Tibial nerve (tissue), 4 donors: Measurements from ENCODE around the gene ISL2. TPM values are rescaled to one million over a fixed set of nuclear protein-coding genes. Genes with fewer than 3 reads are reported as not detected.

ENCODE experiments used
- DNase-seq, 2 donors: peaks; one replicate each; pipeline ENCODE4 v3.0.0-alpha.2; 2019; ENCODE audit warnings: low spot score in 2 of 2
- H3K27ac ChIP-seq, 4 donors: fragments of 200-600 bp; sonication (generic) in 3 of 4; one replicate each; pipeline ENCODE4 v1.5.1; 2017 to 2019; ENCODE audit warnings: mild to moderate bottlenecking in 1 of 4
- H3K27me3 ChIP-seq, 2 donors: fragments of 200-600 bp; sonication (generic) in 1 of 2; one replicate each; pipeline versions ENCODE4 v1.5.1 to v1.6.0; 2017 to 2019
- H3K36me3 ChIP-seq, 3 donors: fragments of 200-600 bp; sonication (generic); one replicate each; pipeline ENCODE4 v1.5.1; 2018 to 2019
- H3K4me1 ChIP-seq, 4 donors: fragments of 200-600 bp; sonication (generic) in 3 of 4; one replicate each; pipeline ENCODE4 v1.5.1; 2017 to 2019
- H3K4me3 ChIP-seq, 4 donors: fragments of 200-600 bp; sonication (generic) in 3 of 4; one replicate each; pipeline ENCODE4 v1.5.1; 2017 to 2019; ENCODE audit warnings: mild to moderate bottlenecking in 1 of 4, moderate library complexity in 1 of 4
- H3K9me3 ChIP-seq, 4 donors: fragments of 200-600 bp; sonication (generic) in 3 of 4; one replicate each; pipeline ENCODE4 v1.5.1; 2017 to 2019
- EP300 ChIP-seq, 2 donors: sonication (generic); formaldehyde crosslinking; IDR thresholded peaks; one replicate each; pipeline ENCODE4 v1.6.1; 2017; ENCODE audit warnings: antibody characterized with exemption in 2 of 2, mild to moderate bottlenecking in 1 of 2
- POLR2A ChIP-seq, 2 donors: fragments of 450-650 bp; IDR thresholded peaks; one replicate each; pipeline ENCODE4 v1.6.1; 2017; ENCODE audit warnings: antibody characterized with exemption in 2 of 2, mild to moderate bottlenecking in 2 of 2, moderate library complexity in 2 of 2
- WGBS, 2 donors: methylation state at CpG; one replicate each; pipeline ENCODE4 v1.1.5; 2018; 5-methylcytosine and 5-hydroxymethylcytosine counted together
- total RNA-seq, 4 donors: library from RNA; depleted of rRNA; stranded (reverse); fragments of >200 nt; gene quantifications; one replicate each; pipeline ENCODE4 v1.1.0, GENCODE V29; 2016
- TF ChIP-seq, protein P1 (sequence below), 5 experiments: fragments of 200-600 bp in 3 of 5; fragments of 450-650 bp in 2 of 5; sonication (generic) in 3 of 5; IDR thresholded peaks; one replicate each; pipeline ENCODE4 v1.5.1; 2016 to 2019; ENCODE audit warnings: antibody characterized with exemption in 5 of 5, mild to moderate bottlenecking in 3 of 5, moderate library complexity in 2 of 5

The ISL2 gene
- total RNA-seq, 4 donors from 2014 or later: not detected

GRCh38 chr15:76377751-76378150 is 41.2 kb downstream of the ISL2 start:
- H3K4me1 ChIP-seq: no peaks in the 10 kb centered on the region
- no peak for TF ChIP-seq POLR2A (IDR thresholded peaks at IDR 0.05)
- TF ChIP-seq, protein P1, sequence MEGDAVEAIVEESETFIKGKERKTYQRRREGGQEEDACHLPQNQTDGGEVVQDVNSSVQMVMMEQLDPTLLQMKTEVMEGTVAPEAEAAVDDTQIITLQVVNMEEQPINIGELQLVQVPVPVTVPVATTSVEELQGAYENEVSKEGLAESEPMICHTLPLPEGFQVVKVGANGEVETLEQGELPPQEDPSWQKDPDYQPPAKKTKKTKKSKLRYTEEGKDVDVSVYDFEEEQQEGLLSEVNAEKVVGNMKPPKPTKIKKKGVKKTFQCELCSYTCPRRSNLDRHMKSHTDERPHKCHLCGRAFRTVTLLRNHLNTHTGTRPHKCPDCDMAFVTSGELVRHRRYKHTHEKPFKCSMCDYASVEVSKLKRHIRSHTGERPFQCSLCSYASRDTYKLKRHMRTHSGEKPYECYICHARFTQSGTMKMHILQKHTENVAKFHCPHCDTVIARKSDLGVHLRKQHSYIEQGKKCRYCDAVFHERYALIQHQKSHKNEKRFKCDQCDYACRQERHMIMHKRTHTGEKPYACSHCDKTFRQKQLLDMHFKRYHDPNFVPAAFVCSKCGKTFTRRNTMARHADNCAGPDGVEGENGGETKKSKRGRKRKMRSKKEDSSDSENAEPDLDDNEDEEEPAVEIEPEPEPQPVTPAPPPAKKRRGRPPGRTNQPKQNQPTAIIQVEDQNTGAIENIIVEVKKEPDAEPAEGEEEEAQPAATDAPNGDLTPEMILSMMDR (IDR thresholded peaks at IDR 0.05): no peak
- no peak overlapping the region for H3K4me3 ChIP-seq
- peaks cover 0 to 43% (median 0%) of the 10 kb centered on the region in 3 donors for H3K36me3 ChIP-seq
- DNase-seq: no peak
- H3K9me3 ChIP-seq: no peaks in the 10 kb centered on the region
- no peak overlapping the region for H3K27ac ChIP-seq
- no peaks in the 10 kb centered on the region for H3K27me3 ChIP-seq

DNA sequence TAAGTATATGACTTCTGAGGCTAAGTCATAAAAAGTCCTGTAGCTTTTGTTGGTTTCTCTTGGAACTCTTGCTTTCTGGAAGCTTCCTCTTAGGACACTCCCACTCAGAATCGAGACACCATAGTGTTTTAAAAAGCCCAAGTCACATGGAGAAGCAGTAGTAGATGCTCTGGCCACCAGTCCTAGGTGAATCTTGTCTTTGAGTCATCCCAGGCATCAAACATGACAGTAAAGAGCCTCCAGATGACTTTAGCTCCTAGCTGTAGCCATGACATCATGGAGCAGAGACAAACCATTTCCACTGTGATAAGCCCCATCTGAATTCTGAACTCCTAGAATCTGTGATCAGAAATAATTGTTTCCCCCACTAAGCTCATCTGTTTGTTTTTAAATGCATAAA is 42.1 kb downstream of the ISL2 start:
- no peaks in the 10 kb centered on the region for H3K4me1 ChIP-seq
- no peaks in the 10 kb centered on the region for H3K9me3 ChIP-seq
- no peak for DNase-seq
- peaks cover 0 to 35% (median 0%) of the 10 kb centered on the region in 3 donors for H3K36me3 ChIP-seq
- WGBS, 2 donors: 94 to 100% methylated on average over 1 of the region's 1 CpG
- H3K27me3 ChIP-seq: no peaks in the 10 kb centered on the region
- no peak overlapping the region for H3K27ac ChIP-seq
- H3K4me3 ChIP-seq: no peak overlapping the region
- TF ChIP-seq POLR2A (IDR thresholded peaks at IDR 0.05) (no peak), EP300 (IDR thresholded peaks at IDR 0.05) (no peak)
- TF ChIP-seq, protein P1 (IDR thresholded peaks at IDR 0.05): no peak

DNA sequence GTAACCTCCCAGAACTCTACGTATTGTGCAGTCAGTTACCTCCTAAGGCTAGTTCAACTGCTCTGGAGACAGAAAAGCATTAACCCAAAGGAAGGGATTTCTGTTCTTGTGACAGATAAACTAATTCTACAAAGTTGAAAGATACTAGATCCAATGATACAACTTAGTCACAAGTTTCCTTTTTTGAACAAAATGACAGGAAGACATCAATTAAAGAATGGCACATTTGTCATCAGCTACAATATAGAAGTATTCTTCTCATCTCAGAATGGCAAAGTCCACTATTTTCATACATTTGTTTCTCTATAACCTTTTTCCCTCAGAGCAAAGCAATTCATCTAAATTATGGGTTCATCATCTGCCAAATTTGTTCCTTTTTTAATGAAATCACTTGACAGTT is 43.7 kb downstream of the ISL2 start:
- Histone ChIP-seq H3K27ac (no peak overlapping the region), H3K9me3 (no peaks in the 10 kb centered on the region), H3K4me1 (no peaks in the 10 kb centered on the region), H3K27me3 (no peaks in the 10 kb centered on the region), H3K4me3 (no peak overlapping the region), H3K36me3 (peaks cover 0 to 22% (median 0%) of the 10 kb centered on the region in 3 donors)
- WGBS, 2 donors: 96 to 97% methylated on average over 1 of the region's 1 CpG
- no peak for DNase-seq
- TF ChIP-seq, protein P1 (IDR thresholded peaks at IDR 0.05): no peak
- TF ChIP-seq EP300 (IDR thresholded peaks at IDR 0.05) (no peak), POLR2A (IDR thresholded peaks at IDR 0.05) (no peak)

DNA sequence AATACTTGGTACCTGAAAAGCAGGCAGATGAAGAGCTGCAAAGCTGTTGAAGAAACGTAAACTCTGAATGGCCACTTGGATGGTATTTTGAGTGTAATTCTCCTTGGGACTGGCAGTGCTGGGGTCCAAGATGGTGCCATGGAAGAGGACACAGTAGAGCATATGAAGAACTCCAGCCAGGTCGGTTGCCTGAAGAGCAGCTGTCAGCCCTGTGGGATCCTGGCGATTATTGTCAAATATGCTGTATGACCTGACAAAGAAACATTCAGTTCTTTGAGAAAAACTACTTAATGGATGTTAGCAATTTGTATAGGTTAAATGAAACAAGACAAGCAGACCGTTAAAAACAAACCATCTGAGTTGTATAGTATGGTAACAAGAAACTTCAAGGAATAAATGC is 44.8 kb downstream of the ISL2 start:
- no peak overlapping the region for H3K27ac ChIP-seq
- no peaks in the 10 kb centered on the region for H3K4me1 ChIP-seq
- no peaks in the 10 kb centered on the region for H3K9me3 ChIP-seq
- WGBS, 2 donors: 81 to 87% methylated on average over 4 of the region's 4 CpGs
- peaks cover 0 to 20% (median 0%) of the 10 kb centered on the region in 3 donors for H3K36me3 ChIP-seq
- no peaks in the 10 kb centered on the region for H3K27me3 ChIP-seq
- DNase-seq: no peak
- H3K4me3 ChIP-seq: no peak overlapping the region
- TF ChIP-seq, protein P1 (IDR thresholded peaks at IDR 0.05): no peak
- TF ChIP-seq POLR2A (IDR thresholded peaks at IDR 0.05) (no peak), EP300 (IDR thresholded peaks at IDR 0.05) (no peak)

DNA sequence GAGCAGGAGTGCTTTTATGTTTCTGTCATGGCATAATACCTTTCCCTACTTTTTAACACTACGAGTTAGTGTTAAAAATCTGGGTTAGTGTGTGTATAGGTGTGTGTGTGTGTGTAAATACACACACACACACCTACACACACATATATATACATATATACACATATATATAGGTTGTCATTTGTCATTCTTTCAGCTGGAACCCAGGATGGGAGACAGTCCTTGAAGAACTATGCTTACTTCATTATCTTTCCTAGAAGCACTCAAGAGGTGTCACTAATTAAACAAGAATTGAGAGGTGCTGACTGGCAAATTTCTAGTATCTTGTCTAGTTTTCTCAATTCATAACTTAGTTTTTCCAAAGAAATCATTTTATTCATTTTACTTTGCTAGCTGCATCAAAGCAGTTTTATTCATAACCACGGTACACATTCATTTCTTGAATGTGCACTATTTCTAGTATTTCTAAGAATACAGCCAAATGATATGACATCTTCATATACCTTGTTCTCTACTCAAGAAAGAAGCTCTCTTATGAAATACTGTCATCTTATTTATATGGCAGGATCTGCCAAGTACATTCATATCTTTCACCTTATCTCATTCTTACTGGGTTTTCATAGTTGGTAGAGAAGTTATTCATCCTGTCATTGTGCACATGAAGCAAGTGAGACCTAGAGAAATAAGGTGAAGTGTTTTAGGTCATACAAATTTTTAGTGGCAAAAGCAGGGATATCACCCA is 46.6 kb downstream of the ISL2 start:
- no peaks in the 10 kb centered on the region for H3K4me1 ChIP-seq
- H3K36me3 ChIP-seq: peaks cover 0 to 24% (median 0%) of the 10 kb centered on the region in 3 donors
- H3K27me3 ChIP-seq: no peaks in the 10 kb centered on the region
- H3K27ac ChIP-seq: no peak overlapping the region
- no peak for DNase-seq
- TF ChIP-seq, protein P1 (IDR thresholded peaks at IDR 0.05): no peak
- TF ChIP-seq EP300 (IDR thresholded peaks at IDR 0.05) (no peak), POLR2A (IDR thresholded peaks at IDR 0.05) (no peak)
- no peak overlapping the region for H3K4me3 ChIP-seq
- 91 to 95% methylated on average over 2 of the region's 2 CpGs for WGBS, 2 donors
- no peaks in the 10 kb centered on the region for H3K9me3 ChIP-seq
